Panc1 (cell line): ENCODE data around the gene SEPTIN1. TPM values are rescaled to one million over a fixed set of nuclear protein-coding genes. Genes with fewer than 3 reads are reported as not detected.
"Not testable (repeated sequence)": the region's sequence is repeated elsewhere in the genome, so short reads cannot be mapped to it uniquely, and the experiment has no call there.

Experiments
- ATAC-seq: fragments of 200-7000 bp; cut with Tn5 transposase; 2 replicates; pipeline ENCODE4 v1.9.1; 2020; ENCODE audit warnings: mild to moderate bottlenecking, moderate library complexity
- BruUV-seq: library from RNA; stranded (reverse); fragments of 400-500 nt; replicated peaks from 2 replicates; lab custom pipeline; 2021; lab: Mats Ljungman, UMichigan
- CTCF ChIA-PET: fragments of 300-600 bp; sonication (Branson Sonifier 250); formaldehyde crosslinking; loops from one replicate; lab custom pipeline; 2022; ENCODE audit warnings: antibody characterized with exemption; lab: Charles Lee
- POLR2A ChIA-PET: fragments of 300-600 bp; sonication (Branson Sonifier 250); formaldehyde crosslinking; loops from one replicate; lab custom pipeline; 2022; ENCODE audit warnings: antibody characterized with exemption; lab: Charles Lee
- DNase-seq: peaks from one replicate; pipeline ENCODE4 v3.0.0-alpha.2; 2010; ENCODE audit warnings: low read depth, low spot score
- H3K27ac ChIP-seq: 2 replicates; pipeline ENCODE4 v1.5.1; 2011; ENCODE audit warnings: mild to moderate bottlenecking, low read length, inconsistent platforms
- H3K27me3 ChIP-seq: fragments of 200-500 bp; sonication (Bioruptor generic); 2 replicates; pipeline ENCODE4 v1.6.0; 2014; ENCODE audit warnings: low read length, inconsistent platforms; ENCODE audit not compliant: control insufficient read depth, insufficient read depth
- H3K36me3 ChIP-seq: fragments of 200-500 bp; sonication (Bioruptor generic); 2 replicates; pipeline ENCODE4 v1.5.1; 2014; ENCODE audit warnings: inconsistent platforms, mild to moderate bottlenecking, low read length, moderate library complexity; ENCODE audit not compliant: control insufficient read depth, insufficient read depth
- H3K4me1 ChIP-seq: 2 replicates; pipeline ENCODE4 v1.5.1; 2011; ENCODE audit warnings: inconsistent platforms, mild to moderate bottlenecking, low read length, moderate library complexity; ENCODE audit not compliant: control insufficient read depth, insufficient read depth
- H3K4me3 ChIP-seq, 2 experiments: 2 replicates each; pipeline ENCODE4 v1.5.1; 2011 to 2012; ENCODE audit warnings: low read depth in 2 of 2, low read length in 2 of 2, mild to moderate bottlenecking in 2 of 2, inconsistent platforms in 1 of 2, moderate library complexity in 1 of 2
- H3K9me3 ChIP-seq: fragments of 200-500 bp; sonication (Bioruptor generic); 2 replicates; pipeline ENCODE4 v1.5.1; 2014; ENCODE audit warnings: low read depth, mild to moderate bottlenecking, inconsistent platforms, low read length, moderate library complexity; ENCODE audit not compliant: control insufficient read depth, insufficient read depth
- POLR2AphosphoS5 ChIP-seq: IDR thresholded peaks from 2 replicates; pipeline ENCODE4 v1.6.1; 2012; ENCODE audit warnings: mild to moderate bottlenecking, low read depth, low read length, moderate library complexity
- SIN3A ChIP-seq: IDR thresholded peaks from 2 replicates; pipeline ENCODE4 v1.6.1; 2012; ENCODE audit warnings: low read depth, mild to moderate bottlenecking, low read length, moderate library complexity, borderline replicate concordance; ENCODE audit not compliant: insufficient read depth
- TCF7L2 ChIP-seq: IDR thresholded peaks from 2 replicates; pipeline ENCODE4 v1.6.1; 2011; ENCODE audit warnings: mild to moderate bottlenecking, low read depth, low read length, inconsistent platforms
- in situ Hi-C: cut with HindIII; loops from 2 replicates; pipeline ENCODE4 v1.10.0; 2016; ENCODE audit warnings: low sequenced_read_pairs, low pct_unique_long_range_greater_than_20kb
- intact Hi-C: fragments of 100-400 bp; cut with micrococcal nuclease; formaldehyde crosslinking; loops from one replicate; pipeline ENCODE4 v1.10.0; 2022; ENCODE audit not compliant: unreplicated experiment
- total RNA-seq: library from RNA; stranded (reverse); gene quantifications from one replicate; pipeline ENCODE4 v1.2.1, GENCODE V29; 2021; ENCODE audit not compliant: unreplicated experiment
- TF ChIP-seq, protein P1 (sequence below): fragments of 450-650 bp; IDR thresholded peaks from 2 replicates; pipeline ENCODE4 v1.5.1; 2017; ENCODE audit warnings: mild to moderate bottlenecking
- TF ChIP-seq, protein P2 (sequence below), 2 experiments: IDR thresholded peaks; 2 replicates each; pipeline ENCODE4 v1.6.1; 2011 to 2012; ENCODE audit warnings: low read depth in 2 of 2, control low read depth in 1 of 2, low read length in 1 of 2, mild to moderate bottlenecking in 1 of 2, moderate library complexity in 1 of 2; ENCODE audit not compliant: insufficient read depth in 1 of 2

The SEPTIN1 gene
- total RNA-seq, 1 experiment from 2014 or later = 1.7 TPM

DNA sequence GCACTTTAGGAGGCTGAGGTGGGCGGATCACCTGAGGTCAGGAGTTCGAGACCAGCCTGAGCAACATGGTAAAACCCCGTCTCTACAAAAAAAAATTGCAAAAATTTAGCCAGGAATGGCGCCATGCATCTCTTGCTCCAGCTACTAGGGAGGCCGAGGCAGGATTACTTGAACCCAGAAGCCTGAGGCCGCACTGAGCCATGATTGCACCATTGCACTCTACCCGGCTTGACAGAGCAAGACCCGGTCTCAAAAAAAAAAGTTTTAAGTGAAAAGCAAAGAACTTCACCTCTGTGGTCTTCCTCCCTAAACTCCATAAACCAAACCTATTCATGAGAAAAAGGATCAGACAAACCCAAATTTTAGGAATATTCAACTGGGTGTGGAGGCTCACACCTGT is 34.2 kb downstream of the SEPTIN1 start:
- Histone ChIP-seq H3K4me3 (no peak overlapping the region), H3K4me1 (peaks cover 17% of the 10 kb centered on the region), H3K36me3 (peaks cover 5% of the 10 kb centered on the region; the same call in 1 of the 2 replicates), H3K27ac (no peak overlapping the region), H3K27me3 (no peaks in the 10 kb centered on the region), H3K9me3 (no peaks in the 10 kb centered on the region)
- TF ChIP-seq SIN3A (no peak), POLR2AphosphoS5 (no peak), TCF7L2 (no peak)
- TF ChIP-seq, protein P1, sequence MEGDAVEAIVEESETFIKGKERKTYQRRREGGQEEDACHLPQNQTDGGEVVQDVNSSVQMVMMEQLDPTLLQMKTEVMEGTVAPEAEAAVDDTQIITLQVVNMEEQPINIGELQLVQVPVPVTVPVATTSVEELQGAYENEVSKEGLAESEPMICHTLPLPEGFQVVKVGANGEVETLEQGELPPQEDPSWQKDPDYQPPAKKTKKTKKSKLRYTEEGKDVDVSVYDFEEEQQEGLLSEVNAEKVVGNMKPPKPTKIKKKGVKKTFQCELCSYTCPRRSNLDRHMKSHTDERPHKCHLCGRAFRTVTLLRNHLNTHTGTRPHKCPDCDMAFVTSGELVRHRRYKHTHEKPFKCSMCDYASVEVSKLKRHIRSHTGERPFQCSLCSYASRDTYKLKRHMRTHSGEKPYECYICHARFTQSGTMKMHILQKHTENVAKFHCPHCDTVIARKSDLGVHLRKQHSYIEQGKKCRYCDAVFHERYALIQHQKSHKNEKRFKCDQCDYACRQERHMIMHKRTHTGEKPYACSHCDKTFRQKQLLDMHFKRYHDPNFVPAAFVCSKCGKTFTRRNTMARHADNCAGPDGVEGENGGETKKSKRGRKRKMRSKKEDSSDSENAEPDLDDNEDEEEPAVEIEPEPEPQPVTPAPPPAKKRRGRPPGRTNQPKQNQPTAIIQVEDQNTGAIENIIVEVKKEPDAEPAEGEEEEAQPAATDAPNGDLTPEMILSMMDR = no peak
- TF ChIP-seq, protein P2, sequence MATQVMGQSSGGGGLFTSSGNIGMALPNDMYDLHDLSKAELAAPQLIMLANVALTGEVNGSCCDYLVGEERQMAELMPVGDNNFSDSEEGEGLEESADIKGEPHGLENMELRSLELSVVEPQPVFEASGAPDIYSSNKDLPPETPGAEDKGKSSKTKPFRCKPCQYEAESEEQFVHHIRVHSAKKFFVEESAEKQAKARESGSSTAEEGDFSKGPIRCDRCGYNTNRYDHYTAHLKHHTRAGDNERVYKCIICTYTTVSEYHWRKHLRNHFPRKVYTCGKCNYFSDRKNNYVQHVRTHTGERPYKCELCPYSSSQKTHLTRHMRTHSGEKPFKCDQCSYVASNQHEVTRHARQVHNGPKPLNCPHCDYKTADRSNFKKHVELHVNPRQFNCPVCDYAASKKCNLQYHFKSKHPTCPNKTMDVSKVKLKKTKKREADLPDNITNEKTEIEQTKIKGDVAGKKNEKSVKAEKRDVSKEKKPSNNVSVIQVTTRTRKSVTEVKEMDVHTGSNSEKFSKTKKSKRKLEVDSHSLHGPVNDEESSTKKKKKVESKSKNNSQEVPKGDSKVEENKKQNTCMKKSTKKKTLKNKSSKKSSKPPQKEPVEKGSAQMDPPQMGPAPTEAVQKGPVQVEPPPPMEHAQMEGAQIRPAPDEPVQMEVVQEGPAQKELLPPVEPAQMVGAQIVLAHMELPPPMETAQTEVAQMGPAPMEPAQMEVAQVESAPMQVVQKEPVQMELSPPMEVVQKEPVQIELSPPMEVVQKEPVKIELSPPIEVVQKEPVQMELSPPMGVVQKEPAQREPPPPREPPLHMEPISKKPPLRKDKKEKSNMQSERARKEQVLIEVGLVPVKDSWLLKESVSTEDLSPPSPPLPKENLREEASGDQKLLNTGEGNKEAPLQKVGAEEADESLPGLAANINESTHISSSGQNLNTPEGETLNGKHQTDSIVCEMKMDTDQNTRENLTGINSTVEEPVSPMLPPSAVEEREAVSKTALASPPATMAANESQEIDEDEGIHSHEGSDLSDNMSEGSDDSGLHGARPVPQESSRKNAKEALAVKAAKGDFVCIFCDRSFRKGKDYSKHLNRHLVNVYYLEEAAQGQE (IDR thresholded peaks at IDR 0.05; ENCODE audit: insufficient read depth in 1 of 2, low read depth in 2 of 2, low read length in 1 of 2) = no peak
- no TSS peak for BruUV-seq
- ATAC-seq (no peak), DNase-seq (no peak)
- ChIA-PET CTCF (no interaction called here), POLR2A (no interaction called here)
- intact Hi-C loops = no loop called here
- in situ Hi-C loops = no loop called here

DNA sequence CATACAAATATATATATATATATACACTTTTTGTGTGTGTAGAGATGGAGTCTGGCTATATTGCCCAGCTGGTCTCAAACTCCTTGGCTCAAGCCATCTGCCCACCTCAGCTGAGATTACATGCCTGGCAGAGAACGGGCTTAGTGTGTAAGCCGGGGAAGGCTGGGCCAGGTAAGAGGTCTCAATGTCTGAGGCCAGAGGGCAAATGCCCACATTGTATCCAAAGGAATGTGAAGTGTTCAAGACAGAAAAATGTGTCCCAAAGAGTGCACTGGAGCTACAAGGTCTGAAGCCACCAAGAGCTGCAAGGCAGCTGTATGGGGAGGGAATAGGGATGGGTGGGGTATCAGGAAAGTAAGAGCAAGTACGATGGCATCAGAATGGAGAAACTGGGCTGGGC is 36.1 kb downstream of the SEPTIN1 start:
- Histone ChIP-seq H3K27me3 (no peaks in the 10 kb centered on the region), H3K4me3 (no peak overlapping the region), H3K4me1 (no peaks in the 10 kb centered on the region), H3K27ac (no peak overlapping the region), H3K36me3 (no peaks in the 10 kb centered on the region), H3K9me3 (no peaks in the 10 kb centered on the region)
- BruUV-seq = no TSS peak
- TF ChIP-seq, protein P2 (IDR thresholded peaks at IDR 0.05; ENCODE audit: insufficient read depth in 1 of 2, low read depth in 2 of 2, low read length in 1 of 2) = no peak
- TF ChIP-seq POLR2AphosphoS5 (no peak), TCF7L2 (no peak), SIN3A (no peak)
- TF ChIP-seq, protein P1 = no peak
- intact Hi-C loops = no loop called here
- no peak for DNase-seq
- ATAC-seq = no peak
- CTCF ChIA-PET = no interaction called here
- in situ Hi-C loops = no loop called here
- POLR2A ChIA-PET = no interaction called here

- H3K4me1 ChIP-seq, ATAC-seq, BruUV-seq, H3K27ac ChIP-seq, DNase-seq, H3K9me3 ChIP-seq, H3K4me3 ChIP-seq, CTCF ChIA-PET, H3K27me3 ChIP-seq, in situ Hi-C loops, H3K36me3 ChIP-seq, POLR2A ChIA-PET, intact Hi-C loops: not testable (repeated sequence)
Observed at GRCh38 chr16:30343491-30343820, 38.9 kb downstream of the SEPTIN1 start.
